GM19328 (cell line): ENCODE results near the gene CCIN.
A peak's percentile ranks its signal among the peaks of the same experiment; 100 is the strongest.
"Not testable (repeated sequence)": the region's sequence is repeated elsewhere in the genome, so short reads cannot be mapped to it uniquely, and the experiment has no call there.

Experiments
- ATAC-seq: cut with Tn5 transposase; IDR thresholded peaks from one replicate; pipeline ENCODE4 v1.9.1; 2021; ENCODE audit warnings: mild to moderate bottlenecking, moderate library complexity; ENCODE audit not compliant: unreplicated experiment

CCIN gene

GRCh38 chr9:36169166-36169565 lies at the start of gene CCIN:
CCIN (plus strand) TSS chr9:36169388; CDS start chr9:36169503, 115 bp downstream.
- no peak for ATAC-seq

- ATAC-seq = no peak
These were observed 49.7 kb upstream of the CCIN start for GRCh38 chr9:36119476-36119875.

GRCh38 chr9:36120705-36121104 lies 48.5 kb upstream of the CCIN start:
- ATAC-seq = no peak

DNA sequence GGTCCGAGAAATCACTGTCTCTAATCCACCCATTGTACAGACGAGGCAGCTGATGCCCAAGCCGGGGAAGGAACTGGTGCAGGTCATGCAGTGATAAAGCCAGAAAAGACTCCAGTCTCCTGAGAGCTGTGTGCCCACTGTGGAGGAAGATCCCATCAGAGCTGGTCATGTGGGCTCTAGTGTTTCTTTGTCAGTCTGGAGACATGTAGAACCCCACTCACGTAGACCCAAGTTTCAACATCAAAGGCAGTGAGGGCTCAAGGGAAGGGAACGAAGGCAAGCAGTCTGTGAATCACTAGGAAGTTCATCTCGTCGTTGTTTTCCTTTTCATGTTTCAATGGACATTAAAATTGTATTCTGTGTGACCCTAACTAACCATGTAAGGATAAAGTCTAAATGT lies 47.2 kb upstream of the CCIN start:
- ATAC-seq = no peak

DNA sequence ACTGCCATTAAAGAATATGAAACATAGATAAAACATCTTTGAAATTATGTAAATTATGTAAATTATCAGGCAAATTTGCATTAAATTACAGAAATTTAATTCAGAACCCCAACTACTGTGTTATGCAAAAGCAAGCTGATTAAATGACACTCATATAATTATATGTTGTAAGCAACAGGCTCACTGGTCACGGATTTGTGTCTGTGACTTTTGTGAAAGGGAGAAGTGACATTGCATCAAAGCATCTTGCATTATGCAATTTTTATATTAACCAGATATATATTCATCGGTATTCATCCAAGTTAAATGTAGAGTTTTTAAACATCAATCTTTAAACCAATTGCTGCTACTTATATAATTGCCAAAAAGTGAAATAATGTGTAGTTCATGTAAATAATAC lies 45.7 kb upstream of the CCIN start:
- no peak for ATAC-seq

GRCh38 chr9:36125062-36125855 lies 43.9 kb upstream of the CCIN start:
- no peak for ATAC-seq

GRCh38 chr9:36126016-36126730 lies 43.0 kb upstream of the CCIN start:
- no peak for ATAC-seq

- ATAC-seq = no peak
These were observed 41.4 kb upstream of the CCIN start for GRCh38 chr9:36127652-36128244.

DNA sequence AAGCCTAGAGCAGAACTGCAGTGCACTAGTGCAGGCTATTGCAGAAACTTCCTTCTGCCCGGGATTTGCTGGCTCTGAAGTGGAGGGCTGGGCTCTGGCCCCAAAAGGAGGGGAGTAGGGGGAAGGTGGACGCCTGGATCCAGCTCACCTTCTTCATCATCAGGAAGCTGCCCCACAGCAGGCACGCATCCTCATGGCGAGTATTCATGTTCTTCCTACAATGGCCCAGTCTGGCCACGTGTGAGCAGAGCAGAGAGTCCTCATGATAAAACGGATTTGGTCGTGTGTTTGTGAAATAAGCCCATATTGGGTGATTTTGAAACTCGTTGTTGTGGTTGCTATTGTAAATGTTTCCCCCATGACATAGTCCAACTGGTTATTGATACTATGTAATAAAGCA lies 40.8 kb upstream of the CCIN start:
- ATAC-seq = no peak

DNA sequence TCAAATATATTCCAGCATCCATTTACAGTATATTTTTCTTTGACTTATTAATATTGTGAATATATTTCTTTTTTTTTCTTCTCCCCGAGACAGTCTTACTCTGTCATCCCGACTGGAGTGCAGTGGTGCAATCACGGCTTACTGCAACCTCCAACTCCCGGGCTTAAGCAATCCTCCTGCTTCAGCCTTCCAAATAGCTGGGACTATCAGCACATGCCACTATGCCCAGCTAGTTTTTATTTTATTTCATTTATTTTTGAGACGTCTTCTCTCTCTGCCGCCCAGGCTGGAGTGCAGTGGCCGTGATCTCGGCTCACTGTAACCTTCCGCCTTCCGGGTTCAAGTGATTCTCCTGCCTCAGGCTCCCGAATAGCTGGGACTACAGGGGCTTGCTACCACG lies 40.0 kb upstream of the CCIN start:
- ATAC-seq = no peak

DNA sequence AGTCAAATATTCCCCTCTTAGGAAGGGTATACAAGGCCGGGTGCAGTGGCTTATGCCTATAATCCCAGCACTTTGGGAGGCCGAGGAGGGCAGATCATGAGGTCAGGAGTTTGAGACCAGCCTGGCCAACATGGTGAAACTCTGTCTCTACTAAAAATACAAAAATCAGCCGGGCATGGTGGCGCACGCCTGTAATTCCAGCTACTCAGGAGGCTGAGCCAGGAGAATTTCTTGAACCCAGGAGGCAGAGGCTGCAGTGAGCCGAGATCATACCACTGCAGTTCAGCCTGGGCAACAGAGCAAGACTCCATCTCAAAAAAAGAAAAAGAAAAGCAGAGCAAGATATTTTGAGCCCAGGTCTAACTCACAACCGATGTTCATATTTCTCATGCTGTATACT lies 37.5 kb upstream of the CCIN start:
- ATAC-seq = not testable (repeated sequence)

- no peak for ATAC-seq
These were observed 37.1 kb upstream of the CCIN start for GRCh38 chr9:36132086-36132485.

- ATAC-seq = no peak
These were observed 34.3 kb upstream of the CCIN start for GRCh38 chr9:36134761-36135505.

- ATAC-seq = no peak
These were observed 33.4 kb upstream of the CCIN start for GRCh38 chr9:36135741-36136271.

GRCh38 chr9:36136272-36136893 lies 32.8 kb upstream of the CCIN start, which contains the start of gene GLIPR2:
GLIPR2 (plus strand) TSS chr9:36136733; CDS start chr9:36136779, 46 bp downstream.
- ATAC-seq = peak; percentile 95

DNA sequence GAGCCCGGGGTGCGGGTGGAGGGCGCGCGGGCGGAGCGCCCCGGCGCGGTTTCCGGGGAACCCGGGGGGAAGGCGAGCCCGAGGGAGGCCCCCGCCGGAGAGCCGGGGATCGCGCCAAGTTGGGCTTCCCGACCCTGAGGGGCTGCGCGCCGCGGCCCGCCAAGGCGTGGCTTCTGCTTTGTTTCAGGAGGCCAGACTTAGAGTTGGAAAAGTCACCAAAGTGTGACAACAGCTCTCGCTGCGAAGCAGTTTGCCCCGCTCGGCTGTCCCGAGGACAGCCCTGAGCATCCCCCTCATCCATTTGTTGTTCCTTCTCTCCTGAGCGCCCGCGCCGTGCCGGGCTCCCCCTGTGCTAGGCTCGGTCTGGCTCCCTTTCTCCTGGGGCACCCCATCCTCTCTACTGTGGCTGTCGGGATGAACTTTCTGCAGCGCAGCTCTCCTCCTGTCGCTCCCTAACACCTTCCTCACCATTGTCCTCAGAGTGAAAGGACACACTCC lies 32.2 kb upstream of the CCIN start:
- peak; percentile 23 for ATAC-seq

GRCh38 chr9:36137392-36138004 lies 31.7 kb upstream of the CCIN start:
- no peak for ATAC-seq

- ATAC-seq = no peak
These were observed 30.7 kb upstream of the CCIN start for GRCh38 chr9:36138496-36138895.

- no peak for ATAC-seq
These were observed 30.3 kb upstream of the CCIN start for GRCh38 chr9:36138901-36139300.
